ENCODE measurements around the gene CD248. TPM values are rescaled to one million over a fixed set of nuclear protein-coding genes. Genes with fewer than 3 reads are reported as not detected.

The CD248 gene
- total RNA-seq, 8 experiments from 2014 or later = 0.27 to 126 (median 3.8) TPM

DNA sequence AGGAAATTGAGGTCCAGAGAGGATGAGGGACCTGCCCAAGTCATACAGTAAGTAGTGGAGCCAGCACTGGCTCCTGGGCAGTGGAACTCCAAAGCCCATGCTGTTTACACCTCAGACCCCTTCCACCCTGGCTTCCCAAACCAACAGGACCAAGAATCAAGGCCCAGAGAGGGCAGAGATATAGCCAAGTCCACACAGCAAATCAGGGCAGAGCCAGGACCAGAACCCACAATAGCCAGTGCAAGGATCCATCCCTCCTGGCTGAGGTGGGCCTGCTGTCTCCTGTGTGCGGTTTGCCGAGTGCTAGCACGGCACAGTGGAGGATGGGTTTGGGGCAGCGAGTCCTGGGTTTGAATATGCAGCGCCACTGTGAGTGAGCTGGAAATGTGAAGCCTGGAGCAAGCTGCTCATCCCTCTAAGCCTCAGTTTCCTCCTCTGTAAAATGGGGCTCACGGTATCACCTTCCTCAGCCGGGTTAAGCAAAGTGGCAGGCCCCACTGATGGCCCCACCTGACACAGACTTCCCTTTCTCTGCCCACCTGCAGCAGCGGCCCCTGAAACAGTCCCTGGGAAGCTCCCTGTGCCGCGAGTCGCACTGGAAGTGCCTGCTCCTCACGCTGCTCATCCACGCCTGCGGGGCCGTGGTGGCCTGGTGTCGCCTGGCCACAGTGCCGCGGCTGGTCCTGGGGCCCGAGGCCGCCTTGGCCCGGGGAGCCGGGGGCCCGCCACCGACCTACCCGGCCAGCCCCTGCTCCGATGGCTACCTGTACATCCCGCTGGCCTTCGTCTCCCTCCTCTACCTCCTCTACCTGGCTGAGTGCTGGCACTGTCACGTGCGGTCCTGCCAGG, 22.8 kb downstream of the CD248 start:
- Histone ChIP-seq H3K4me1 (replicated peaks in 1 of 2) (peaks cover 7 to 28% of the 10 kb centered on the region in 2 donors), H3K4me3 (no peak overlapping the region), H3K27ac (no peak overlapping the region)
- no peak for ATAC-seq (replicated peaks in 6 of 8)
- in situ Hi-C loops (cut with MboI; ENCODE audit: low pct_unique_long_range_greater_than_20kb in 2 of 9, low sequenced_read_pairs in 9 of 9, unreplicated experiment in 9 of 9) = no loop called here
- WGBS, 10 experiments = 65 to 100% (median 80%) methylated on average over 2 to 15 of the region's 30 CpGs; no CpG with 5 or more reads in 5 of the 10 experiments

- Histone ChIP-seq H3K4me1 (replicated peaks in 1 of 2) (peaks cover 7 to 28% of the 10 kb centered on the region in 2 donors), H3K27ac (no peak overlapping the region), H3K4me3 (no peak overlapping the region)
- WGBS, 10 experiments = 44 to 73% (median 67%) methylated on average over 1 to 2 of the region's 4 CpGs; no CpG with 5 or more reads in 7 of the 10 experiments
- in situ Hi-C loops (cut with MboI; ENCODE audit: low pct_unique_long_range_greater_than_20kb in 2 of 9, low sequenced_read_pairs in 9 of 9, unreplicated experiment in 9 of 9) = no loop called here
- no peak for ATAC-seq (replicated peaks in 6 of 8)
Observed at GRCh38 chr11:66293352-66293751, 23.5 kb downstream of the CD248 start.

GRCh38 chr11:66292543-66293332, 24.1 kb downstream of the CD248 start:
- 0 to 90% (median 41%) methylated on average over 1 to 7 of the region's 17 CpGs; no CpG with 5 or more reads in 4 of the 10 experiments for WGBS, 10 experiments
- Histone ChIP-seq H3K27ac (peak overlapping the region in 1 of 2 donors; percentile 82), H3K4me1 (replicated peaks in 1 of 2) (peaks cover 13 to 34% of the 10 kb centered on the region in 2 donors), H3K4me3 (peak overlapping the region; percentile 48 to 79 (median 57))
- in situ Hi-C loops (cut with MboI; ENCODE audit: low pct_unique_long_range_greater_than_20kb in 2 of 9, low sequenced_read_pairs in 9 of 9, unreplicated experiment in 9 of 9) = no loop called here
- ATAC-seq (replicated peaks in 6 of 8) = no peak

GRCh38 chr11:66291706-66292542, 24.9 kb downstream of the CD248 start, which contains the start of gene TMEM151A:
TSS of gene TMEM151A (plus strand) at chr11:66291894. CDS start at chr11:66292014, 120 bp downstream.
- in situ Hi-C loops (cut with MboI; ENCODE audit: low pct_unique_long_range_greater_than_20kb in 2 of 9, low sequenced_read_pairs in 9 of 9, unreplicated experiment in 9 of 9) = no loop called here
- H3K27ac ChIP-seq = peak within 1 kb of the TSS; percentile 30 to 82
- ATAC-seq (replicated peaks in 6 of 8) = peak in 2 of 8 experiments; percentile 2 to 4
- H3K4me3 ChIP-seq = peak within 1 kb of the TSS; percentile 48 to 79 (median 57)
- H3K4me1 ChIP-seq (replicated peaks in 1 of 2) = peaks cover 21 to 41% of the 10 kb centered on the region in 2 donors
- 20% methylated on average over 1 of the region's 95 CpGs; no CpG with 5 or more reads in 9 of the 10 experiments for WGBS, 10 experiments

DNA sequence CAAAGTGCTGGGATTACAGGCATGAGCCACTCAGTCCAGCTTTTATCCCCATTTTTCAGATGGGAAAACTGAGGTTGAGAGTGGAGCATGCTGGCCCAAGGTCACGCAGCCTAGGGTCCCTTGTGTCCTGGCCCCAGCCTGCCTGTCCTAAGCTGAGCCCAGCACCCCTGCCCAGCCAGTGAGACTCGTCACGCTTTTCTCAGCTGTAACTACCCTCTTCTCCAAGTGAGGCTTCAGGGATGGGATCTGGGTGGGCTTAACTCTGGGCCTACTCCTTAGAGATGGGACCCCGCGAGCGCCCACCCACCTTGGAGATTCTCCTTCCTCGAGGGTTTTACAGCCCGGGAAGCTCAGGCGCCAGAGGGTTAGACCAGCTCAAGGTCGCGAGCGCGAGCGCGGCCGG, 25.5 kb downstream of the CD248 start:
- Histone ChIP-seq H3K4me3 (peak overlapping the region; percentile 48 to 79 (median 57)), H3K27ac (peak overlapping the region in 1 of 2 donors; percentile 82)
- 3% methylated on average over 5 of the region's 16 CpGs; no CpG with 5 or more reads in 9 of the 10 experiments for WGBS, 10 experiments

GRCh38 chr11:66290330-66290621, 26.6 kb downstream of the CD248 start:
- no peak for ATAC-seq (replicated peaks in 6 of 8)
- in situ Hi-C loops (cut with MboI; ENCODE audit: low pct_unique_long_range_greater_than_20kb in 2 of 9, low sequenced_read_pairs in 9 of 9, unreplicated experiment in 9 of 9) = no loop called here
- WGBS, 10 experiments = 20 to 100% (median 67%) methylated on average over 1 to 2 of the region's 2 CpGs; no CpG with 5 or more reads in 3 of the 10 experiments
- Histone ChIP-seq H3K4me3 (peak overlapping the region in 4 of 5 donors; percentile 52 to 65 (median 55)), H3K4me1 (replicated peaks in 1 of 2) (peaks cover 22 to 41% of the 10 kb centered on the region in 2 donors), H3K27ac (peak overlapping the region; percentile 97 to 99)

More for the DNA sequence above, 25.5 kb downstream of the CD248 start:
- H3K4me1 ChIP-seq (replicated peaks in 1 of 2) = peaks cover 22 to 41% of the 10 kb centered on the region in 2 donors
- in situ Hi-C loops (cut with MboI; ENCODE audit: low pct_unique_long_range_greater_than_20kb in 2 of 9, low sequenced_read_pairs in 9 of 9, unreplicated experiment in 9 of 9) = no loop called here
- ATAC-seq (replicated peaks in 6 of 8) = no peak

- in situ Hi-C loops (cut with MboI; ENCODE audit: low pct_unique_long_range_greater_than_20kb in 2 of 9, low sequenced_read_pairs in 9 of 9, unreplicated experiment in 9 of 9) = no loop called here
- Histone ChIP-seq H3K4me1 (replicated peaks in 1 of 2) (peaks cover 22 to 41% of the 10 kb centered on the region in 2 donors), H3K4me3 (peak overlapping the region; percentile 52 to 65 (median 54)), H3K27ac (peak overlapping the region; percentile 97 to 99)
- WGBS, 10 experiments = 0 to 60% (median 8%) methylated on average over 2 to 8 of the region's 36 CpGs; no CpG with 5 or more reads in 3 of the 10 experiments
- ATAC-seq (replicated peaks in 6 of 8) = peak; percentile 20 to 67 (median 42)
Observed at GRCh38 chr11:66289548-66290329, 27.1 kb downstream of the CD248 start.

DNA sequence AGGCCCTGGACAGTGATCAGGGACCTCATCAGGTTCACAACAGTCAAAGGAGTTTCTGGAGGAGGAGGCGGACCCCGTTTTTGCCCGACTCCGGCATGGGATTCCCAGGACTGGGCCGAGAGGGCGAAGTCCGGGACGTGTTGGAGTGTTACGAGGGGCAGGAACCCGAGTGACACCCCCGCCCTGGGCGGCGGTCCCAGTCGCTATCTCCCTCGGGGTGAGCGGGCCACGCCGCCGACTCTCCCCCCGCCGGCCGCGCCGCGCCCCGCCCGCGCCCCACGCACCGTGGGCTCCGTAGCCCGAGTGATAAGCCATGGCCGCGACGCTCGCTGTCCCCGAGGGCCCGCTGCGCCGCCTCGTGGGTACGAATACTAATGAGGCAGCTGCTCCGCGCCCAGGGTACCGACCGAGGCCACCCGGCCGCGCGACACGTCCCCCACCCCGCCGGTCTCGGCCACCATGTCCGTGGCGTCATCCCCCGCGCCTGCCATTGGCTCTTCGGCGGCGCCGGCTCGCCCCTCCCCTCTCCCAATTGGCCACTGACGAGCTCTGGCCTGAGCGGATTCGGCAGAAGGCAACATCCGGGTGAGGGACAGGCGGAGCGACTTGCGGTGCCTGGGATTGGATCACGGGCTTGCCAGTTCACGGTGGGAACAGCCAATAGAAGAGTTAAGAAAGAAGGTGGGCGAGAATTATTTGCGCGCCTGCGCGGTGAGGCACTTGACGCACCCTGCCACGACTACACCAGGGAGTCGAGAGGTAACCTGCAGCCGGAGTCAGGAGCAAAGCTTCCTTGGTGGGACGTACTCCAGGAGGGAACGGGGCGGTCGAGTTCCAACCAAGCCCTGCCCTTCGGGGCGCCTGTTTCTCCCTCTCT, 27.9 kb downstream of the CD248 start, which contains the start of gene YIF1A:
TSS of gene YIF1A (minus strand) at position 473 of the 877 bp plus-strand sequence. CDS start at position 315, 158 bp downstream.
- in situ Hi-C loops (cut with MboI; ENCODE audit: low pct_unique_long_range_greater_than_20kb in 2 of 9, low sequenced_read_pairs in 9 of 9, unreplicated experiment in 9 of 9) = no loop called here
- 0 to 3% (median 0%) methylated on average over 5 to 18 of the region's 87 CpGs; no CpG with 5 or more reads in 5 of the 10 experiments for WGBS, 10 experiments
- Histone ChIP-seq H3K27ac (peak within 1 kb of the TSS; percentile 97 to 99), H3K4me1 (replicated peaks in 1 of 2) (peaks cover 22 to 41% of the 10 kb centered on the region in 2 donors), H3K4me3 (peak within 1 kb of the TSS; percentile 53 to 65 (median 55))
- ATAC-seq (replicated peaks in 6 of 8) = peak; percentile 82 to 95 (median 86)

DNA sequence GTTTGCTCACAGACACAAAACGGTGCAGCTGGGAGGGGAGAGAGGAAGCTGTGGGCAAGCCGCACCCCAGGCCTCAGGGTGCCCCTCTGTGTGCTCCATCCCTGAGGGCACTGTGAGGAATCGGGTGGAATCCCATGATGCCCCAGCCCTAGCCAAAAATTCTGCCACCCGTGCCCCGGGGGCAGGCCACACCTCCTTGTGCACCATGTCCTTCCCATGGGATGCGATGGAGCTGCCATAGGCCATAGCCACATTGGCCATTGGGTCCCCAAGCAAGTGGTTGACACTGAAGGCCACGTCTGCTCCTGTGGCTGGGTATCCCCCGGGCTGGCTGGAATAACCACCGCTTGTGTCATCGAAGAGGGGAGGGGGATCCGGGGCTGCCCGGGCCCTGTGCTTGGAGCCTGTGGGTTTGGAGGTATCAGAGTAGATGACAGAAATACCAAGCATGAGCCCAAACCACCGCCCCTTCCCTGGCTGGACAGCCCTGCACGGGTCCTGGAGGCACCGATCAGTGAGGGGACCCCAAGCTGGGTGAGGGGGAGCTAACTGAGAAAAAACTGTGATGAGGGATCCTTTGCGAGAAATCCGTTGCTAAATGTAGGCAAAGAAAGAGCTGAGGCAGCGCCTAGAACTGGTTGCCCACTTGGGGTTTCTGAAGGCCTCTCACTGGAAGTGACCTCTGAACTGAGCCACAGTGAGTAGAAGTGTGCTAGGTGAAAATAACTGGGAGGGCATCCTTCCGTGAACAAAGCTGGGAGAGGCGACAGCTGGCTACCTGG, 28.8 kb downstream of the CD248 start:
- Histone ChIP-seq H3K4me1 (replicated peaks in 1 of 2) (peaks cover 24 to 46% of the 10 kb centered on the region in 2 donors), H3K4me3 (peak overlapping the region; percentile 47 to 55 (median 51)), H3K27ac (peak overlapping the region; percentile 94 to 98)
- in situ Hi-C loops (cut with MboI; ENCODE audit: low pct_unique_long_range_greater_than_20kb in 2 of 9, low sequenced_read_pairs in 9 of 9, unreplicated experiment in 9 of 9) = no loop called here
- 6 to 90% (median 40%) methylated on average over 1 to 14 of the region's 20 CpGs; no CpG with 5 or more reads in 4 of the 10 experiments for WGBS, 10 experiments
- ATAC-seq (replicated peaks in 6 of 8) = no peak

- peak overlapping the region in 3 of 5 donors; percentile 47 to 52 (median 51) for H3K4me3 ChIP-seq
- H3K4me1 ChIP-seq (replicated peaks in 1 of 2) = peaks cover 30 to 46% of the 10 kb centered on the region in 2 donors
- in situ Hi-C loops (cut with MboI; ENCODE audit: low pct_unique_long_range_greater_than_20kb in 2 of 9, low sequenced_read_pairs in 9 of 9, unreplicated experiment in 9 of 9) = no loop called here
- H3K27ac ChIP-seq = peak overlapping the region; percentile 94 to 98
- WGBS, 10 experiments = 0 to 92% (median 73%) methylated on average over 1 to 3 of the region's 10 CpGs; no CpG with 5 or more reads in 6 of the 10 experiments
- no peak for ATAC-seq (replicated peaks in 6 of 8)
Observed at GRCh38 chr11:66287211-66287888, 29.5 kb downstream of the CD248 start.

Measured in motor neuron (in vitro differentiated cells).